Measurements from ENCODE around the gene PRKX.
A peak's percentile ranks its signal among the peaks of the same experiment; 100 is the strongest.
"Not testable (repeated sequence)": the region's sequence is repeated elsewhere in the genome, so short reads cannot be mapped to it uniquely, and the experiment has no call there.

The PRKX gene

GRCh38 chrX:3713225-3713936 lies at the start of gene PRKX:
TSS of gene PRKX (minus strand) at chrX:3713649. CDS start at chrX:3713253, 396 bp downstream.
- DNase-seq, result peak; percentile 90

GRCh38 chrX:3763111-3763510 lies 49.7 kb upstream of the PRKX start:
- DNase-seq, result no peak

GRCh38 chrX:3757510-3758025 lies 44.1 kb upstream of the PRKX start:
- no peak for DNase-seq

- no peak for DNase-seq
Measured at GRCh38 chrX:3748052-3748559, 34.7 kb upstream of the PRKX start.

GRCh38 chrX:3743801-3744439 lies 30.5 kb upstream of the PRKX start:
- DNase-seq, result peak; percentile 69

- not testable (repeated sequence) for DNase-seq
Measured at GRCh38 chrX:3740946-3741345, 27.5 kb upstream of the PRKX start.

- no peak for DNase-seq
Measured at GRCh38 chrX:3738509-3738908, 25.1 kb upstream of the PRKX start.

GRCh38 chrX:3736536-3736935 lies 23.1 kb upstream of the PRKX start:
- not testable (repeated sequence) for DNase-seq

GRCh38 chrX:3735891-3736290 lies 22.4 kb upstream of the PRKX start:
- not testable (repeated sequence) for DNase-seq

GRCh38 chrX:3734456-3734855 lies 21.0 kb upstream of the PRKX start:
- not testable (repeated sequence) for DNase-seq

GRCh38 chrX:3733043-3733430 lies 19.6 kb upstream of the PRKX start:
- no peak for DNase-seq

- DNase-seq, result not testable (repeated sequence)
Measured at GRCh38 chrX:3732326-3733042, 19.0 kb upstream of the PRKX start.

- no peak for DNase-seq
Measured at GRCh38 chrX:3728454-3728853, 15.0 kb upstream of the PRKX start.

- not testable (repeated sequence) for DNase-seq
Measured at GRCh38 chrX:3723460-3723859, 10.0 kb upstream of the PRKX start.

- no peak for DNase-seq
Measured at GRCh38 chrX:3717742-3718420, 4.4 kb upstream of the PRKX start.

GRCh38 chrX:3715921-3716320 lies 2.5 kb upstream of the PRKX start:
- DNase-seq, result no peak

GRCh38 chrX:3714706-3715479 lies 1.4 kb upstream of the PRKX start:
- DNase-seq, result not testable (repeated sequence)

- no peak for DNase-seq
Measured at GRCh38 chrX:3713937-3714434, 537 bp upstream of the PRKX start.

GRCh38 chrX:3712870-3713224 lies 602 bp downstream of the PRKX start:
- no peak for DNase-seq

GRCh38 chrX:3712051-3712869 lies 1.2 kb downstream of the PRKX start:
- no peak for DNase-seq

GRCh38 chrX:3711331-3711917 lies 2.0 kb downstream of the PRKX start:
- DNase-seq, result peak; percentile 69
